Amniotic epithelial cell (primary cell): ENCODE measurements around the gene POGLUT2.
"Not testable (repeated sequence)": the region's sequence is repeated elsewhere in the genome, so short reads cannot be mapped to it uniquely, and the experiment has no call there.

Source experiments
- DNase-seq: peaks from one replicate; pipeline ENCODE4 v3.0.0-alpha.2; 2010; ENCODE audit warnings: low read depth

The POGLUT2 gene

GRCh38 chr13:102805680-102806079, 6.9 kb upstream of the POGLUT2 start:
- DNase-seq, result no peak

- DNase-seq, result peak; percentile 68
These were observed 1.6 kb upstream of the POGLUT2 start for GRCh38 chr13:102800145-102801041.

- DNase-seq, result peak; percentile 21
These were observed 809 bp upstream of the POGLUT2 start for GRCh38 chr13:102799426-102800144.

GRCh38 chr13:102793611-102794355, 5.0 kb downstream of the POGLUT2 start:
- no peak for DNase-seq

GRCh38 chr13:102792396-102792795, 6.4 kb downstream of the POGLUT2 start:
- no peak for DNase-seq

GRCh38 chr13:102788683-102789082, 10.1 kb downstream of the POGLUT2 start:
- no peak for DNase-seq

GRCh38 chr13:102784483-102784882, 14.3 kb downstream of the POGLUT2 start:
- DNase-seq, result no peak

GRCh38 chr13:102781591-102781990, 17.2 kb downstream of the POGLUT2 start:
- DNase-seq, result no peak

- DNase-seq, result not testable (repeated sequence)
These were observed 18.1 kb downstream of the POGLUT2 start for GRCh38 chr13:102780656-102781055.

- no peak for DNase-seq
These were observed 19.2 kb downstream of the POGLUT2 start for GRCh38 chr13:102779436-102780159.

- no peak for DNase-seq
These were observed 21.0 kb downstream of the POGLUT2 start for GRCh38 chr13:102777736-102778135.

- DNase-seq, result no peak
These were observed 22.5 kb downstream of the POGLUT2 start for GRCh38 chr13:102776271-102776670.

GRCh38 chr13:102774591-102775520, 23.9 kb downstream of the POGLUT2 start:
- DNase-seq, result no peak

GRCh38 chr13:102774214-102774568, 24.6 kb downstream of the POGLUT2 start:
- no peak for DNase-seq

GRCh38 chr13:102773441-102774213, 25.1 kb downstream of the POGLUT2 start, which contains the start of gene TEX30:
Gene TEX30 (minus strand): TSS chr13:102773786. CDS start chr13:102770026, 3,760 bp downstream.
- peak; percentile 70 for DNase-seq

- no peak for DNase-seq
These were observed 26.7 kb downstream of the POGLUT2 start for GRCh38 chr13:102772042-102772425.

GRCh38 chr13:102771298-102772041, 27.3 kb downstream of the POGLUT2 start:
- no peak for DNase-seq

GRCh38 chr13:102770435-102770834, 28.3 kb downstream of the POGLUT2 start:
- DNase-seq, result no peak

GRCh38 chr13:102769679-102770078, 29.1 kb downstream of the POGLUT2 start:
- DNase-seq, result peak; percentile 49
